Measurements from ENCODE around the gene TXLNB.

TXLNB gene

DNA sequence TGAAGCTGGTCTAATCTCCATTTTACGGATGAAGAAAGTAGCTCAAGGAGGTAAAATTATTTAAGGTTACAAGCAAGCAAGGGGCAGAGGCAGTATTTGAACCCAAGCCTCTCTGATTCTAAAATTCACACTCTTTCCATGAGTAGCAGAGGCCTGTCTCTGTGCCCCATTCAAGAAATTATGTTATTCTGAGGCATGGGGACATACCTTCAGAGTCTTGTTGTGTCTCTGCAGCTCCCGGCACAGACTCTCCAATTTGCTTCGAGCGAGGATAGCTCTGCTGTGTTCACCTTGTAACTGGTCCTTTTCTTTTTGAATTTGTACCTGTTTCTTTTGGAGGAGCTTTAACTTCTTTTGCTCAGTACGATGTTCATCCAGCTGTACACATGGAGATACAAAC lies 21.5 kb downstream of the TXLNB start:
- no peak for DNase-seq (ENCODE audit: low read depth)

DNA sequence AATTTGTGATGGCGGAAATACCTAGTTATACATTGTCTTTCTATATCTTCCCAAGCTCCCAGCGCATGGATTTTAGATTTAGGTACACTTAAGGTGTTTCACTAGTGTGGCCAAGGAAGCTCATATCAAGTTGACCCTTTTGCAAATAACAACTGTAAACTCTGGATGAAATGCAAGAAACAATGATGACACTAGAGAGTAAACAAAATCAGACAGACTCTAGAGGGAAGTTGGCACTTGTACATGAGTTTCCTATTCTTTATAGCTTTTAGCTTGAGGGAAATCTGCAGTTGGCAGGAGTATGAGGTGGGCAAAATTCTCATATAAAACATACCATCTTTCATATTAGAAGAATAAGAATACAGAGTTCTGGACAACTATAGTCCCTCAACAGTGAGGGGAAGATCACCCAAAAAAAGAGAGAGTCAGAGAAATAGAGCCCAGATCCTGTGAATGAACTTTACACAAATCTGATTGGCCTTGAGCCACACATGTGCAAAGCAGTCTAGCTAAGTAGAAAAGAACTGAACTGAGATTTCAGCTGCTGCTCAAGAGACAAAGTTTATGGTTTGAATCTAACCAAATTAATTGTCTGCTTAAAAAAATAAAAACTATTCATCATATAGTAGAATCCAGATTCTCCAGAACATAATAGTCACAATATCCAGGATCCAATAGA lies 26.1 kb downstream of the TXLNB start:
- DNase-seq (ENCODE audit: low read depth), result no peak

DNA sequence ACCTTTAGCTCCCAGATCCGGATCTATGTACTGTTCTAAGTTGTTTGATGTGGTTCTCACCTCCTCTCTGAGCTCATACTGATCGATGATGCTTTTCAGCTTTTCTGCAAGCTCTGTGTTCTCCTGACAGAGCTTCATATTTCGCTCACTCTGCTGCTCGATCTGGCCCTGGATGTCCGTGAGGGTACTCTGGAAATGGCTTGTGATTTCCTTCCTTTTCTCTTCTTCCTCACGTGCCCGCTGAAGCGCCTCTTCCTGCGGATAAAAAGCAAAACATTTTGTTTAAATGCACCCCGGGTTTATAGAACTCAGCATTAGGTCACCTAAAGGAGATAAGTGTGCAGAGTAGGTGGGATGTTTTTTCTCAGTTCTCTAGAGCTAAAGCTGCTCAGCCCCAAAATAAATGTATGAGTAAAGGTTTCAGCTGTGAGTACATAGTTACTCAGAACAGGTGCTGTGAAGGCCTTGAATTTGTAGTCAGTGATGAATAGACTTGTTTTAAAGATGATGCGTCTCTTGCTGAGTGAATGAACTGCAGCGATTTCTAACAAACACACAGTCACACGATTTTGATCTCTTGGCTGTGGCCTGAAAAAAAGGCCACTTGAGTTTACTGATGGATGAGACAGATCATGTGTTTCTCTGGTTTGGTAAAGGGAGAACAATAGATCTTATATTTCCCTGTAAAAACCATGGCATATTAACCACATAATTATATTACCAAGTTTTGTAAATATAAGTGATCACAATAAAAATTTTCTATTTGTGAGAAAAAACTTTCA lies 29.1 kb downstream of the TXLNB start:
- no peak for DNase-seq (ENCODE audit: low read depth)

DNA sequence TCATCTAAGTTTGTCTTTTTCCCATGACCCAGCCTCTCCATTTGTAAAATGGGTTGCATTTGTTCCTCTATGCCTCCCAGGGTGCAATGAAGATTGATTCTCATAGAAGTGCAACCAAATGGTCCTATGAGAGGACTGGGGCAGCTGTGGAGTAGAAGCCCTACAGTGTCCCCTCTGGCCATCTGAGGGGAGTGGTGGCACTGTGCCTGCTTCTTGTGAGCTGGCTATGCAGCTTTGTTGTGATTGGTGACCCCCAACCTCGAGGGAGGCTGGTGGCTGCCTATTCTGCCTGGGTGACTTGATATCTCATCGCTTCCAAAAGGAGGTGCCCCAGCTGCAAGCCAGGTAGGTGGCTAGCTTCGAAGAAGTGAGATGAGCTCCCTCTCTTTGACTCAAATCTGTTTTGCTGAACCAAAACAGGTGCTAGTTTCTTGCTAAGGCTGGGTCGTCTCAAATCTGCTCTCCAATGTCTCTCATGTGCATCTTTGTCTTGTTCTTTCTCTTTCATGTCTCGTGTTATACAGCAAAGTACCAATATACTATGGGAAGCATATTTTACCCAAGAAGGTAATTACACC lies 33.9 kb downstream of the TXLNB start:
- no peak for DNase-seq (ENCODE audit: low read depth)

DNA sequence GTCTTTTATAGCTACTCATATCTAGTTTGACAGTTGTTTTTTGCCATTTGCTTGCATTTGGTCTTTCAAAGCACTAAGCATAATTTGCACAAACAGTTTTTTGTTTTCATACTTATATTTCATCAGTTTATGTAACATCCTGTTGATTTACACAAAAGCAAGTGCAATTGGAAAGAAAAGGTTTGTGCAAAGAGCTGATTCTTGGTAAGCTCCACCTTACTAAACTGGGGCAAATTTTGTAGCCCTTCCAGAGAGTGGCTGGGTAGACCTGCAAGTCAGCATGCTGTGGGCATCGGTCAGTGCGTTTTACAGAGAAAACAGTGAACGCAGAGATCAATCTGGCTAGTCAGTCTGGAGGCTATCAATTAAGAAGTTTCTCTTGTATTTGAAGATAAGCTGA lies 34.5 kb downstream of the TXLNB start:
- DNase-seq (ENCODE audit: low read depth), result no peak

DNA sequence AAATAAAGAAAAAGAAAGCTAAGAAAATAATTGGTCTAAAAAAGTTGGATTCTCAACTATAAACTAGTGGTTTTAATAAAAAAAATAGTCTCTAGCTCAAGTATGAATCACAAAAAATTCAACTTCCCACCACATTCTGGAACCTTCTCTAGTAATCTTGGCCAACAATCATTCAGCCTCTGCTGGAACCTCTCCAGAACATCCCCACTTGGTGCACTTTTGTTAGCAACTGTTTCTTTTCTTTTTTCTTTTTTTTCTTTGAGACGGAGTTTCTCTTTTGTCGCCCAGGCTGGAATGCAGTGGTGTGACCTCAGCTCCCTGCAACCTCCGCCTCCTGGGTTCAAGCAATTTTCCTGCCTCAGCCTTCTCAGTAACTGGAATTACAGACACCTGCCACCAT lies 35.7 kb downstream of the TXLNB start:
- DNase-seq (ENCODE audit: low read depth), result no peak

DNA sequence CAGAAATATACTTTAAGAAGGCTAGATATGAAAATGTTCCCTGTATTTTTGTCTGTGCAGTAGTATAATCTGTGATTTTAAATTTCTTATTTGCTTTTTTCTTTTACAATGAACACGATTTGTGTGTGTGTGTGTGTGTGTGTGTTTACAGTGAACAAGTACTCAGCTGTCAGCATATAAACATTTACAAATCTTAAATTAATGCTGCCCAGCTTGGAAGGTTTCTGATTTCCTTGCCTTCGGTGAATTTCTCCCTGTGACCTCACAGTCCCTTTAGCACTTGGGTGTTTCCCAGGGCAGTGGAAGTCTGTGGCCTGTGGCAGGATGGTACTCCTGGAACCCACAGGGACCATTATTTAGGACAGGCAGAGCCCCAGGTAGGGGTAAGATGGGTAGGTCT lies 37.6 kb downstream of the TXLNB start:
- no peak for DNase-seq (ENCODE audit: low read depth)

DNA sequence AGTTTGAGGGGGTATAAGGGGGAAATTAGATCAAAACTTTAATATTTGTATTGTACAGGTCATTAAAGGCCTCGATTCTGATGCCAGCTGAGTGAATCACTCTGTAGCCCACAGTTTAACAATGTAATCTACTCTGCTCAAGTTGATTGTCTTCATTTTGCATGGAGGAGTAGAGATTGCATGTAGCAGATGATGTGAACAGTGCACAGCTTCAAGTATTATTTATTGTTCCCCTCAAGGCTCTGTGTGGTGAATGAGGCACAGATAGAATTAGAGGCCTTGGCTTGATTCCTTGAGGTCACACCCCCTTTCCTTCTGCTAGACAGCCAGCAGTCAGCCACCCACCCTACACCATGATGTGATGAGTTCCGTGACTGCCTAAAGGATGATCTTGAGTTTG lies 38.1 kb downstream of the TXLNB start:
- DNase-seq (ENCODE audit: low read depth), result no peak

DNA sequence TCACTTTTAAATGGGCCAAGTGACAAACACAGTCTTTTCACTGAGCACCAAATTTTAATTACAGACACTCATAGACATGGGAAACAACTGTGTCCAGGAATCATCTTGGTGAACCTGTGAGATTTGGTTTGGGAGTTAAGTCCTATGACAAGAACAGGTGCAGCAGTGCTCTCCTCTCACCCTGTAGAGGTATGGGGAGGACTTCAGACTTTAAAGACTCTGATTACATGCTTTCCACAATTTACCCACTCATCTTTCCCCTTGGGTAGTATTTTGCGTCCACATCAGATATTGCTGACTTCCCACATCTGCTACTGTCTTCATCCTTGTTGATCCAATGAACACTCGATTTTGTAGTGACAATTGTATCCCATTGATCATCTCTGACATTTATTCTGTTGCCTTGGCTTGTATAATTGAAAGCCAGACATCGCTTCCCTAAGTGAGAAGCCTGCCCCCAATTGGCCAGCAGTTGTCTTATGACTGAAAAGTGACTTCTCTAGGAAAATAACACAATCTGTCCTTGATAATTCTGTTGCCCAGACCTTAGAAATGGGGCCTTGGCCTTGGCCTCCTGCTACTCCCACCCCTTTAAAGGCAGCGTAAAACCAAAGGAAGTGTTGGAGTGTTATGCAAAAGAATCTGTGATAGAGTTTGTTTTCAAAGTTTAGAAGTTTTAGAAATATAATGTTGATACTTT lies 40.0 kb downstream of the TXLNB start:
- DNase-seq (ENCODE audit: low read depth), result no peak

DNA sequence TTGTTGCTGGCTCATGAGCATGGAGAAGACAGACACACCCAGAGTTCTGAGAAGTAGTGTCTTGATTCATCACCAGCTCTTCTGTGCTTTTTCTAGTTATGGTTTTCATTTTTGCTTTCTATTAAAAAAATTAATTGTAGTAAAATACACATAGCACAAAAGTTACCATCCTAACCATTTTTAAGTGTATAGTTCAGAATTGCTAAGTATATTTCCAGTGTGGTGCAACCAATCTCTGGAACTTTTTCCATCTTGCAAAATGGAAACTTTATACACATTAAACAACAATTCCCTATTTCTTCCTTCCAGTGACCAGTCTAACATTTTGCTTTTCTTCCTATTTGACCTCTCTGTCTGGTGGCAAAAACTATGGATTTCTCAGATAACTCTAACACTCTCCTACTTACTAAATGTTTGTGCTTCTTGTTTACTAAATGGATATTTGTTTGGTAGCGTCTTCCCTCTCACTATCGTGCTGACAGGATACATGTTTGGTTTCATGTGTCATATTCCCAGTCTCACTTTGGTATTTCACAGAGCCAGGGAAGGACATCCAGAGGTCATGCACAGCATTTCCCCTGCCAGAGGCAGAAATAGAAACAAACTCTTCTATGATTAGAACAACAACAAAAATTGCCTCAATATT lies 40.6 kb downstream of the TXLNB start:
- no peak for DNase-seq (ENCODE audit: low read depth)

DNA sequence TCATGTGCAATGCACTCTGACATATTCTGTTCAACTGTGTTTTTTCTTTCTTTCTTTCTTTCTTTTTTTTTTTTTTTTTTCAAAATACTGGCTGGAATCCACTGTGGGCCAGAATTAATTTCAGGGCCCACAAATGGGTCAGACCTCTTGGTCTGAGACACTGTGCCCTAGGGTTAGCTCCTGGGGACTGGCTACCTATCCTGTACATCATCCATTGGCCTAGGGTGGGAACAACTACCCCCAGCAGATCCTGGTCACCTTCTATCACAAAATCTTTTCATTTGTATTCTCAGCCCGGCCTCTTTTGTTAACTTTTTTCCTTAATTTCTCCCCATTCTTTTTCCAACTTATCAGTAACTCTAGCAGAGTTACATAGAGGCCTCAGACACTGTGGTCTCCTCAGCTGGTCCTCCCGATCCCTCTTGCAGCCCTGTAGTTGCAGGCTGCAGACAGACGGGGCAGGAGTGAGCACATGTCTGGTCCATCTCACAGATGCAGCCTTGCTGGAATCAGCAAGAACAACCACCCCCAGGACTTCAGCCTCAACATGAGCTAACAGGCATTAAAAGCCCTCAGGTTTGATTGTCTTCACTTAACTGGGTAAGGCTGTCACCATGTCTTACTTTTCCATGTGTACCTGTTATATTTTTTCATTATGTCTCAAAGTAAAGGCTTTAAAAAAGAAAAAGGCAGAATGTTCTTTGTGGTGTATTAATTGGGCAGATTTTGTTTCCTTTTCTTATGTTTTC lies 41.3 kb downstream of the TXLNB start:
- DNase-seq (ENCODE audit: low read depth), result peak; percentile 12

DNA sequence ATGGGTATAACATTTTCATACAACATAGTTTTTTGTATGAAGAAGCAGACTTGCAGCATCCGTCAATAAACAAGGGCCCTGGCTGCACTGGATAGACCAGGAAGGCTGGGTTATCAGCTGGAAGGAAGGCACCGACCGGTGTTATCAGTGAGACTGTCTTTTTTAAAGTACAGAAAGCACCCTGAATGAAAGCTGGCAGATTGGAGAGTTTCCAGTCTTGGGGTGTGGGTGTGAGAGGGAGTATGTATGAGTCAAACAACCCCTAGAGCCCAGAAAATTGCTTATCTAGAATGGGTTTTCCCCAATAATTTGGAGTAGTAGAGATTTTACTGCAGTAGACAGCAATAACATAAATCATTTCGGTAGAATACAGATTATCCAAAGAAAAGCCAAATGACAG lies 42.4 kb downstream of the TXLNB start:
- peak; percentile 24 for DNase-seq (ENCODE audit: low read depth)

DNA sequence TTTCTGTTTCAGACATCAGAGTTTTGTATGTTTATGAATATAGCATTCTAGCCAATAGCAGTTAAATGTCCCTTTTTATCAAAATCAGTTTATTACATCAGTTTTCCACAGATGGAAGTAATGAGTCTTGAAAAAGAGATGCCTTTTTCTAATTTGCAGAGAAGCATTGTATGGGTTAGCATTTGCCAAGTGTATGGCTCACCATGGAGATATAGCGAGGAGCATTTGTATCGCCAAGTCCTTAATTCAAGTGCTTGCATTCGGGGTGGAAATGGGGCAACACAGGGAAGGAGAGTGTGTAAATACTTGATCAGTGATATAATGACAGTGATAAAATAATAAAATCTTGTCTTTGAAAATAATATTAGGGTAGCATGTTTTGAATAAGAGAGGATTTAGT lies 42.9 kb downstream of the TXLNB start:
- DNase-seq (ENCODE audit: low read depth), result no peak

DNA sequence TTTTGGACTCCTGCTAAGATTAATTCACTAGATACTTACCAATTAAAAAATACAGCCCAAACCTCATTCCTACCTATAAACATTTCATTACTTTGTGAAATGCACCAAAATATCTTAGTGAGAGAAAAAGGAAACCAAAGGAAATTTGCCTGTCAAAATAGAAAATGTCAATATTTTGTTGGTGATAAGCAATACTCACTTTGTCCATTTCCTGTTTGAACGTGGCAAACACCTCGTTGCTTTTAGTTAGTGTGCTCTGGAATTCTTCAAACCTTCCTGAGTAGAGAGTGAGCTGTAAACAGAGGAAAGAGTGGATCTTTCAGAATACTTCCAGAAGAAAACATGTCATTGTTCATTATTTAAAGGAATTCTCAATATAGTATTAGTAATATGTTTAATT lies 44.2 kb downstream of the TXLNB start:
- no peak for DNase-seq (ENCODE audit: low read depth)

DNA sequence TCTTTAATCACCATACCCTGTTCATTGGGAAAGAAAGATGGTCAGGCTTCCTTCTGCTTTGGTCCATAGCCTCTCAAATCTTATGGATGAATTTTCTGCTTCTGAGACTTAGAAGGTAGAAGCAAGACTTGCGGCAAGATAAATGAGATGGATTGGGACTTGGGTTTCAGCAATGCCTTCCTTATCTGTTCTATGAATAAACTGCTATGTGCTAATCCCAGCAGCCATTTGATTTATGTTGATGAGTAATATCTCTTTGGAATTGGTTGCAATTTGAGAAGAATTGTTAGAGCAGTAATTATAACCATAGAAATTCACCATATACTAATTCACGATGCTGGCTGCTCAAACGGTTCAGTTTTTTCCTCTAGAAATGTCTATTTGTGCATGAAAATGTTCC lies 48.3 kb downstream of the TXLNB start:
- DNase-seq (ENCODE audit: low read depth), result no peak

DNA sequence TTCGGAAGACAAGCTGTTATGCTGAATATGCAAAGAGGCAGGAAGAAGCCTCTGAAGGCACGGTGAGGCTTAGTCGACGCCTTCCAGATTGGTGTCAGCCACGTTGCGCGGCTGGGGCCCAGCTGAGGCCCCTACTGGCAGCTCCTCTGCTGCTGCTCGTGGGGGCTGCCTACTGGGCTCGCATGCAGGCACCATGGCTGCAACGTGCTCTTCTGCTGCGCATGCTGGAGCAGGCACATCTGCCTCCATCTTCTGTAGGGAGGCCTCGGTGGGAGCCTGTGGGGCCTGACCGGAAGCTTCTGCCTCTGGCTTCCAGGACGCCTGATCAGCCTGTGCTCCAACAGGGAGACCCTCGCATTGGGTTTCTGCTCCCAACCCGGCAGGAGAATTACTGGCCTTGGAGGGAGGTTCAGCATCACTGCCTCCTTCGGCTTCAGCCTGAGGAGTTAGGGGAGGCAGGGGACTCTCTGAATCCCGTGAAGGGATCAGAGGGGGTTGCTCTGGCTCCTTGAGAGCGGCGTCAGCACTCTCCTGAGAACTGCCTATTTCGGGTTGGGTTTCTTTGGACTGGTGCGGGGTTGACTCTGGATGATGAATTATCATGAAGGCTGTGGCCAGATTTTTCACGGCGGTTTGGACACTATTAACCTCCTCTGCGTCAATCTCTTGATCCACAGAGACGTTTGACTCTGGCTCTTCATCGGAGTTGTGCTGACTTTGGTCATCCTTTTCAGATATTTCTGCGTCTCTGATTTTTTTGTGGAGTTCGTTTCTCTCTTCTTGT lies 49.1 kb downstream of the TXLNB start:
- no peak for DNase-seq (ENCODE audit: low read depth)

DNA sequence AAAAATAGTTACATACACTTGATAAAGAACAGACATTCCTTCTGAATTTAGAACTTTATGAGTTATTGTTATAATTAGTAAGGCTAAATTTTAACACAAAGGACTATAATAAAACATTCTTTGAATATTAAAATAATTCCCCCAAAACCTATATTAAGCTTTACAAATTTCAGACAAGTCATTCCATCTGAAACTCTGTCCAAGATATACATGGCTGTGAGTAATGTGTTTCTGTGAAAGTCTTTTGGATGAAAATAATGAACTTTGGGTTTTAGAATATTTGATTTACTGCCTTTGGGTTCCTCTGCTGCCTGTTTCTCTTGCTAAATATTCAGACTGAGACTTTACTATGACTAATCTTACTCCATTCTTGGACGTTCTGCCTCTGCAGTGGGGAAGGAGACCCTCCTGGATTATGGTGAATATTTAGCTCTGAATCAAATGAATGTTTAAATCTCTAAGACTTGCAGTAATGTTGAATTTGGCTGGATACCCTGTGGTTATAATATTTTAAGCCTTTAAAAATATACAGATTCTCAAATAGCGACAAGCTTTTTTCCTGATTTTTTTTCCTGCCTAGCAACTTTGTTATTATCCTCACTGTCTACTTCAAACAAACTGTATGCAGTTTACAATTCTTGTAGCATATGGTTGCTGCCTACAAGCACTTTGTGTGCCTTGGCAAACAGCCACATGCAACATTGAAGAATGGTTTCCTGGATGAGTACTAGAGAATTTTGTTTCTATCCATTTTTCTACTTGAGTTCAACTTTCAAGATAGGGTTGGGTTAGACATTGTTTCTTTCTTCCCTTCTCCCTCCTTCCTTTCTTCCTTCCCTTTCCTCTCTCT lies 51.4 kb downstream of the TXLNB start:
- no peak for DNase-seq (ENCODE audit: low read depth)

DNA sequence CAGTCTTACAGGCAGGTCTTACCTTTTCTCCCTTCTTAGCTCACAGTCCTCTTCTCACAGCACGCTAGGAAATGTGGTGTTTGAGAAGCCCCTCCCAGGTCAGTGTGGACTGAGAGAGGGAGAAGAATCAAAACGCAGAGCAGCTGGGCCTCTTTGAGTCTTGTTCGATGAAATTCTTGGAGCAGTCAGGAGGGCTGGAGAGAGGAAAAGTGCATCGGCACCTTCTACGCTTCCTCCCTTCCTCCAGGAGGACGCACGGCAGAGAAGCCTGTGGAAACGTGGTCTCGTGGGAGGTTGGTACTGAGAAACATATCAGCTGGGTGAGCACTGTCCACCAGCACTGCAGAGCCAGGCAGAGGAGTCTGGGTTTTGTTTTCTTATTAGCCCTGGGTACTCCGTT lies 52.7 kb downstream of the TXLNB start:
- no peak for DNase-seq (ENCODE audit: low read depth)

DNA sequence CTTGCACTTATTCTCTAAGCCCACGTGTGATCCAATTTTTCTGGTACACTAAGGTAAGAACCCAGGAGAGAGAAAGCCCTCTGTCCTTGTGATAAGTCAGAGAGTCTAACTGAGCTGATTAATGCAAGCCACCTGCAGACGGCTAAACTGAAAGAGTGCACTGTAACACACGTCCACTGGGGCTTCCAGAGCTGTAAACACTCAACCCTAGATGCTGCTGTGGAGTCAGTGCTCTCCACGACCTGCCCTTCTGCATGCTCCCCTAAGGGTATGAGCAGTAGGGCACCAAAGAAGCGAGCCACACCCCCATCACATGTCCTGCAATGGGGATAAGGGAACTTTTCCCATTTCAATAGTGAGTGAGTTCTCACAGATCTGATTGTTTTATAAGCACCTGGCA lies 55.7 kb downstream of the TXLNB start:
- no peak for DNase-seq (ENCODE audit: low read depth)

DNA sequence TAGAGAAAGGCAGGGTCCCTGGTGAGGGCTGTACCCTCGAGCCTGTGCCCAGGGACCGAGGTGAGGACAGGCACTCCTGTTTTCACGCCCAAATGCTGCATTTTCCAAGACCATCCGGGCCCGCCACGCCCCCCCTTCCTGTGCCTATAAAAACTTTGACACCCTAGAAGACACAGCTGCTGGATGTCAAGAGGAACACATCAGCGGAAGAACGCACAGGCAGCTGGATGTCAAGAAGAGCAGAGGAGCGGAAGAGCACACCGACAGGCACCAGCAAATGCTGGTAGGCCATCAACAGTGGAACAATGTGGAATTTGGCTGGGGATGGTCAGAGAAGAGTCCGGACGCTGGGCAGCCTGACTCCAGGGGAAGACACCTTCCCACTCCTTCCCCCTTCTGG lies 56.1 kb downstream of the TXLNB start:
- no peak for DNase-seq (ENCODE audit: low read depth)
